ENCODE measurements around the gene CORO1C. TPM values are rescaled to one million over a fixed set of nuclear protein-coding genes. Genes with fewer than 3 reads are reported as not detected.
A peak's percentile ranks its signal among the peaks of the same experiment; 100 is the strongest.

Gene CORO1C
- total RNA-seq, 1 donor from 2014 or later: 391 TPM

DNA sequence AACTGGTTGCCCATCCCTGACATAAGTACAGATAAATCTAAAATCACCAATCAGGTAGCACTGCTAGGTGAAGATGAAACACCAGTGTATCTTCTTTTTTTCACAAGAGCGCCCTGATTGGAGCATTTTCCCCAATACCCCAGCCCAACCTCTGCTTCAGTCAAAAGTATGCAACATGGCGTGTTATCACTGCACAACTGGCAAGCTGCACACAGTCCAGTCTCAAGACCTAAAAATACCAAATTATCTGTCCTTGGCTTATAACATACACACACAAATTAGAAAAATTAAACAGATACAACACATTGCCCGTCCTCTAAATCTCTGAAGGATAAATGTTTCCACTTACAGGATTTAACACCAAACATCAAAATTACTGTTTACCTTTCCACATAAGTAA, 77.4 kb downstream of the CORO1C start:
- DNase-seq (ENCODE audit: low read depth) (no peak), FAIRE-seq (no peak)
- no peak overlapping the region for H2AFZ ChIP-seq (ENCODE audit: low read depth, low read length)
- peaks cover 22% of the 10 kb centered on the region for H3K4me1 ChIP-seq (ENCODE audit: insufficient read depth, low read length)
- Mint-ChIP-seq H3K4me1 (ENCODE audit: low read depth, unreplicated experiment) (peaks cover 23% of the 10 kb centered on the region), H3K4me3 (ENCODE audit: unreplicated experiment) (no peak overlapping the region), H3K9me3 (ENCODE audit: unreplicated experiment) (no peaks in the 10 kb centered on the region), H3K27ac (ENCODE audit: unreplicated experiment) (no peak overlapping the region), H3K36me3 (ENCODE audit: low read depth, unreplicated experiment) (peaks cover 27% of the 10 kb centered on the region), H3K27me3 (ENCODE audit: low read depth, unreplicated experiment) (no peaks in the 10 kb centered on the region)
- peaks cover 33% of the 10 kb centered on the region for H4K20me1 ChIP-seq (ENCODE audit: insufficient read depth, low read length)
- no peaks in the 10 kb centered on the region for H3K9me3 ChIP-seq (ENCODE audit: insufficient read depth, low read depth, low read length)
- no peaks in the 10 kb centered on the region for H3K27me3 ChIP-seq (ENCODE audit: insufficient read depth, low read length)
- H3K4me2 ChIP-seq (ENCODE audit: low read length): no peak overlapping the region
- peaks cover 54% of the 10 kb centered on the region for H3K79me2 ChIP-seq (ENCODE audit: insufficient read depth, low read length)
- peaks cover 60% of the 10 kb centered on the region for H3K36me3 ChIP-seq (ENCODE audit: insufficient read depth, low read length)
- H3K9ac ChIP-seq (ENCODE audit: low read length): no peak overlapping the region
- TF ChIP-seq, protein P1, sequence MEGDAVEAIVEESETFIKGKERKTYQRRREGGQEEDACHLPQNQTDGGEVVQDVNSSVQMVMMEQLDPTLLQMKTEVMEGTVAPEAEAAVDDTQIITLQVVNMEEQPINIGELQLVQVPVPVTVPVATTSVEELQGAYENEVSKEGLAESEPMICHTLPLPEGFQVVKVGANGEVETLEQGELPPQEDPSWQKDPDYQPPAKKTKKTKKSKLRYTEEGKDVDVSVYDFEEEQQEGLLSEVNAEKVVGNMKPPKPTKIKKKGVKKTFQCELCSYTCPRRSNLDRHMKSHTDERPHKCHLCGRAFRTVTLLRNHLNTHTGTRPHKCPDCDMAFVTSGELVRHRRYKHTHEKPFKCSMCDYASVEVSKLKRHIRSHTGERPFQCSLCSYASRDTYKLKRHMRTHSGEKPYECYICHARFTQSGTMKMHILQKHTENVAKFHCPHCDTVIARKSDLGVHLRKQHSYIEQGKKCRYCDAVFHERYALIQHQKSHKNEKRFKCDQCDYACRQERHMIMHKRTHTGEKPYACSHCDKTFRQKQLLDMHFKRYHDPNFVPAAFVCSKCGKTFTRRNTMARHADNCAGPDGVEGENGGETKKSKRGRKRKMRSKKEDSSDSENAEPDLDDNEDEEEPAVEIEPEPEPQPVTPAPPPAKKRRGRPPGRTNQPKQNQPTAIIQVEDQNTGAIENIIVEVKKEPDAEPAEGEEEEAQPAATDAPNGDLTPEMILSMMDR (IDR thresholded peaks at IDR 0.05; ENCODE audit: insufficient read depth, low read depth, low read length): no peak
- TF ChIP-seq EZH2 (IDR thresholded peaks at IDR 0.05; ENCODE audit: insufficient read depth, low read length): no peak
- H3K27ac ChIP-seq (ENCODE audit: low read depth, low read length): no peak overlapping the region
- H3K4me3 ChIP-seq (ENCODE audit: insufficient read depth, low read depth, low read length): no peak overlapping the region

GRCh38 chr12:108653082-108653516, 78.2 kb downstream of the CORO1C start:
- no peak for FAIRE-seq
- Histone ChIP-seq H3K27me3 (ENCODE audit: insufficient read depth, low read length) (no peaks in the 10 kb centered on the region), H3K4me2 (ENCODE audit: low read length) (no peak overlapping the region), H3K36me3 (ENCODE audit: insufficient read depth, low read length) (peaks cover 61% of the 10 kb centered on the region), H3K79me2 (ENCODE audit: insufficient read depth, low read length) (peaks cover 51% of the 10 kb centered on the region), H3K4me3 (ENCODE audit: insufficient read depth, low read depth, low read length) (no peak overlapping the region), H3K4me1 (ENCODE audit: insufficient read depth, low read length) (peaks cover 31% of the 10 kb centered on the region), H2AFZ (ENCODE audit: low read depth, low read length) (no peak overlapping the region), H4K20me1 (ENCODE audit: insufficient read depth, low read length) (peaks cover 26% of the 10 kb centered on the region), H3K27ac (ENCODE audit: low read depth, low read length) (peak overlapping the region; percentile 8), H3K9me3 (ENCODE audit: insufficient read depth, low read depth, low read length) (no peaks in the 10 kb centered on the region), H3K9ac (ENCODE audit: low read length) (no peak overlapping the region)
- no peaks in the 10 kb centered on the region for H3K9me3 Mint-ChIP-seq (ENCODE audit: unreplicated experiment)
- H3K27ac Mint-ChIP-seq (ENCODE audit: unreplicated experiment): no peak overlapping the region
- no peaks in the 10 kb centered on the region for H3K27me3 Mint-ChIP-seq (ENCODE audit: low read depth, unreplicated experiment)
- no peak overlapping the region for H3K4me3 Mint-ChIP-seq (ENCODE audit: unreplicated experiment)
- peaks cover 29% of the 10 kb centered on the region for H3K4me1 Mint-ChIP-seq (ENCODE audit: low read depth, unreplicated experiment)
- peaks cover 29% of the 10 kb centered on the region for H3K36me3 Mint-ChIP-seq (ENCODE audit: low read depth, unreplicated experiment)
- no peak for DNase-seq (ENCODE audit: low read depth)
- TF ChIP-seq, protein P1 (IDR thresholded peaks at IDR 0.05; ENCODE audit: insufficient read depth, low read depth, low read length): no peak
- TF ChIP-seq EZH2 (IDR thresholded peaks at IDR 0.05; ENCODE audit: insufficient read depth, low read length): no peak

GRCh38 chr12:108650083-108650482, 81.2 kb downstream of the CORO1C start:
- Histone ChIP-seq H3K79me2 (ENCODE audit: insufficient read depth, low read length) (peaks cover 56% of the 10 kb centered on the region), H3K4me2 (ENCODE audit: low read length) (peak overlapping the region; percentile 65), H3K9ac (ENCODE audit: low read length) (no peak overlapping the region), H3K9me3 (ENCODE audit: insufficient read depth, low read depth, low read length) (no peaks in the 10 kb centered on the region), H3K4me3 (ENCODE audit: insufficient read depth, low read depth, low read length) (no peak overlapping the region), H3K4me1 (ENCODE audit: insufficient read depth, low read length) (peaks cover 32% of the 10 kb centered on the region), H4K20me1 (ENCODE audit: insufficient read depth, low read length) (peaks cover 30% of the 10 kb centered on the region), H3K27ac (ENCODE audit: low read depth, low read length) (peak overlapping the region; percentile 89), H3K27me3 (ENCODE audit: insufficient read depth, low read length) (no peaks in the 10 kb centered on the region), H2AFZ (ENCODE audit: low read depth, low read length) (no peak overlapping the region), H3K36me3 (ENCODE audit: insufficient read depth, low read length) (peaks cover 79% of the 10 kb centered on the region)
- Mint-ChIP-seq H3K27ac (ENCODE audit: unreplicated experiment) (peak overlapping the region; percentile 12), H3K36me3 (ENCODE audit: low read depth, unreplicated experiment) (peaks cover 25% of the 10 kb centered on the region), H3K4me3 (ENCODE audit: unreplicated experiment) (no peak overlapping the region), H3K9me3 (ENCODE audit: unreplicated experiment) (no peaks in the 10 kb centered on the region), H3K4me1 (ENCODE audit: low read depth, unreplicated experiment) (peaks cover 46% of the 10 kb centered on the region), H3K27me3 (ENCODE audit: low read depth, unreplicated experiment) (no peaks in the 10 kb centered on the region)
- DNase-seq (ENCODE audit: low read depth) (no peak), FAIRE-seq (no peak)
- TF ChIP-seq EZH2 (IDR thresholded peaks at IDR 0.05; ENCODE audit: insufficient read depth, low read length): no peak
- TF ChIP-seq, protein P1 (IDR thresholded peaks at IDR 0.05; ENCODE audit: insufficient read depth, low read depth, low read length): no peak

All from astrocyte (in vitro differentiated cells and primary cell).